OCI-LY3 (cell line): ENCODE measurements around the gene CNTFR.

Experiments used
- CTCF ChIP-seq: fragments of 200-600, 300-600 bp; sonication (generic); IDR thresholded peaks from 2 replicates; pipeline ENCODE4 v1.5.1; 2014; ENCODE audit warnings: antibody characterized with exemption, low read length, low read depth
- EZH2phosphoT487 ChIP-seq: fragments of 200-600 bp; shearing (Covaris generic); IDR thresholded peaks from 2 replicates; pipeline ENCODE4 v1.6.1; 2018; ENCODE audit warnings: antibody characterized with exemption, mixed run types, low read depth

- TF ChIP-seq CTCF: no peak
- no peak for TF ChIP-seq EZH2phosphoT487
Measured at GRCh38 chr9:34580358-34580757, 9.2 kb downstream of the CNTFR start.
